Astrocyte of the spinal cord (primary cell): Measurements from ENCODE around the gene ELL.
A peak's percentile ranks its signal among the peaks of the same experiment; 100 is the strongest.

Experiments used
- DNase-seq: peaks from one replicate; pipeline ENCODE4 v3.0.0; 2011; ENCODE audit warnings: low read depth, low spot score
- H3K4me3 ChIP-seq: 2 replicates; pipeline ENCODE4 v1.5.1; 2011; ENCODE audit warnings: low read depth, mild to moderate bottlenecking, low read length, moderate library complexity
- CTCF ChIP-seq: IDR thresholded peaks from 2 replicates; pipeline ENCODE4 v1.5.1; 2012; ENCODE audit warnings: low read depth, mild to moderate bottlenecking, low read length, inconsistent platforms
- in situ Hi-C: cut with HindIII; loops from 2 replicates; pipeline ENCODE4 v1.10.0; 2017; ENCODE audit warnings: low sequenced_read_pairs

ELL gene

GRCh38 chr19:18434411-18435175 lies 87.3 kb downstream of the ELL start:
- no peak for DNase-seq
- no peak for TF ChIP-seq CTCF
- no peak overlapping the region for H3K4me3 ChIP-seq
- in situ Hi-C loops = no loop called here

- no peak for TF ChIP-seq CTCF
- DNase-seq = no peak
- in situ Hi-C loops = no loop called here
- peak overlapping the region; percentile 31 for H3K4me3 ChIP-seq
Measured at GRCh38 chr19:18433735-18434398, 88.0 kb downstream of the ELL start.

- TF ChIP-seq CTCF = no peak
- no peak for DNase-seq
- in situ Hi-C loops = no loop called here
- peak overlapping the region; percentile 31 for H3K4me3 ChIP-seq
Measured at GRCh38 chr19:18433015-18433691, 88.7 kb downstream of the ELL start.

- TF ChIP-seq CTCF = no peak
- in situ Hi-C loops = no loop called here
- H3K4me3 ChIP-seq = no peak overlapping the region
- no peak for DNase-seq
Measured at GRCh38 chr19:18432275-18433014, 89.4 kb downstream of the ELL start.

GRCh38 chr19:18431351-18432197 lies 90.3 kb downstream of the ELL start:
- DNase-seq = no peak
- H3K4me3 ChIP-seq = no peak overlapping the region
- no peak for TF ChIP-seq CTCF
- in situ Hi-C loops = no loop called here
